Measurements from ENCODE around the gene ALDH8A1.

GRCh38 chr6:134954272-134955000 lies 4.5 kb upstream of the ALDH8A1 start:
- TF ChIP-seq CTCF (IDR thresholded peaks at IDR 0.05) (no peak), TCF7L2 (IDR thresholded peaks at IDR 0.05; ENCODE audit: low read depth, low read length) (no peak), POLR2AphosphoS5 (IDR thresholded peaks at IDR 0.05; ENCODE audit: low read depth, low read length) (no peak), SIN3A (IDR thresholded peaks at IDR 0.05; ENCODE audit: borderline replicate concordance, insufficient read depth, low read depth, low read length) (no peak), REST (IDR thresholded peaks at IDR 0.05; ENCODE audit: insufficient read depth in 1 of 2, low read depth in 2 of 2, low read length in 1 of 2) (no peak)
